Activated CD4-positive, CD25-positive, alpha-beta regulatory T cell (primary cell): ENCODE results near the gene UGT2B15.
"Not testable (repeated sequence)": the region's sequence is repeated elsewhere in the genome, so short reads cannot be mapped to it uniquely, and the experiment has no call there.

ENCODE experiments used
- DNase-seq, 4 experiments: peaks; one replicate each; lab custom pipeline; 2025; lab: John Stamatoyannopoulos, UW

The UGT2B15 gene

GRCh38 chr4:68655764-68656444, 14.5 kb downstream of the UGT2B15 start:
- no peak for DNase-seq

- no peak for DNase-seq
Observed at GRCh38 chr4:68654946-68655721, 15.3 kb downstream of the UGT2B15 start.

DNA sequence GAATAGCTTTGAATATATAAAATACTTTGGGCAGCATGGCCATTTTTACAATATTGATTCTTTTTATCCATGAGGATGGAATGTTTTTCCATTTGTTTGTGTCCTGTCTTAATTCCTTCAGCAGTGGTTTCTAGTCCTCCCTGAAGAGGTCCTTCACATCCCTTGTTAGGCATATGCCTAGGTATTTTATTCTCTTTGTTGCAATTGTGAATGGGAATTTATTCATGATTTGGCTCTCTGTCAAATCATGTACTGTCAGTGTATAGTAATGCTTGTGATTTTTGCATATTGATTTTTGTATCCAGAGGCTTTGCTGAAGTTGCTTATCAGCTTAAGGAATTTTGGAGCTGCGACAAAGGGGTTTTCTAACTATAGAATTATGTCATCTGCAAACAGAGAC, 18.5 kb downstream of the UGT2B15 start:
- DNase-seq, result no peak

DNA sequence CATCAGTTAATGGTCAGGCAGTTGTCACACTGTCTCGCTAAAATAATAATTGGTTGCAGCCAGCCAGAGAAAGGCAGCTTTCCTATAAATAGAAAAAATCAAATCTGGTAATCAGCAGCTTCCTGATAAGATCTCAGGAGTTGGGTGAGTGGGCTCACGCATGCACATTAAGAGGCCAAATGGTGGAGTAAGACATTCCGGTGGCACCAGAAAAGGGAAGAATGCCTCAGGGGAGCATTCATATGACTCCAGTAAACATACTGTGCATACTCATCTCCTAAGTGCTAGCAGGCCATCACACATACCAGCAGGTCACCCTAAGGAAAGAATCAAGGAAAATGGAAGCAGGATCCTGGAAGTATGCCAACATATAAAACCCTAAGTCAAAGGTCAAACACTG, 40.1 kb downstream of the UGT2B15 start:
- DNase-seq, result no peak

DNA sequence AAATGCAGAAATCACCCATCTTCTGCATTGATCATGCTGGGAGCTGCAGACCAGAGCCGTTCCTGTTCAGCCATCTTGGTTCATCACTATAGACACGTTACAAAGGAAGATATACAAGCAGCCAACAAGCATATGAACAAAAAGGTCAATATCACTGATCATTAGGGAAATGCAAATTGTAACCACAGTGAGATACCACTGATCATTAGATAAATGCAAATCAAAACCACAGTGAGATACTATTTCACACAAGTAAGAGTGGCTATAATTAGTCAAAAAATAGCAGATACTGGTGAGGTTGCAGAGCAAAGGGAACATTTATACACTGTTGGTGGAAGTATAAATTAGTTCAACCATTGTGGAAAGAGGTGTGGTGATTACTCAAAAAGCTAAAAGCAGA, 47.7 kb downstream of the UGT2B15 start:
- not testable (repeated sequence) for DNase-seq

- DNase-seq, result no peak
Observed at GRCh38 chr4:68617003-68617698, 53.3 kb downstream of the UGT2B15 start.

- no peak for DNase-seq
Observed at GRCh38 chr4:68615699-68616422, 54.6 kb downstream of the UGT2B15 start.

GRCh38 chr4:68613752-68614151, 56.7 kb downstream of the UGT2B15 start:
- no peak for DNase-seq

DNA sequence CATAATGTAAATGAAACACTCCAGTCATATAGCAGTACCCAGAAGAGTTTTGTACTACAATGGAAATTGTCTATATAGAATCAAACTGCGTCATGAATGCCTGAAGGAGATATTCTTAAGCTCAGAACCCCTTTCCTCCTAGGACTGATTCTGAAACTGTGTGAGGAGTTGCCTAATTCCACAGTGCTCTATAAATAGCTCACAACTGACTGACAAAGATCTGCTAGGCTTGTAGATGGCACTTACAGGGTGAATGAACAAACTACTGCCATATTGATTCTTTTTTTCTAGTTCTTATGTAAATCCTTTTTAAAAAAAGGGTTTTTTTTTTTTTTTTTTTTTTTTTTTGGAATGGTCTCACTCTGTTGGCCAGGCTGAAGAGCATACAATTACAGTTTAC, 64.2 kb downstream of the UGT2B15 start:
- DNase-seq, result no peak

GRCh38 chr4:68599150-68599549, 71.3 kb downstream of the UGT2B15 start:
- DNase-seq, result no peak

- no peak for DNase-seq
Observed at GRCh38 chr4:68597482-68597881, 73.0 kb downstream of the UGT2B15 start.
